MM.1S (cell line): ENCODE data around the gene RCAN1.

Experiments
- EZH2 ChIP-seq: fragments of 300-600 bp; sonication (generic); optimal IDR thresholded peaks from 2 replicates; pipeline ENCODE3; 2017; ENCODE audit warnings: low read depth, mild to moderate bottlenecking, antibody characterized with exemption, low read length, mixed read lengths
- TF ChIP-seq, protein P1 (sequence below): fragments of 300-600 bp; sonication (generic); IDR thresholded peaks from 2 replicates; pipeline ENCODE4 v1.5.1; 2016; ENCODE audit warnings: antibody characterized with exemption, low read length, mixed read lengths

DNA sequence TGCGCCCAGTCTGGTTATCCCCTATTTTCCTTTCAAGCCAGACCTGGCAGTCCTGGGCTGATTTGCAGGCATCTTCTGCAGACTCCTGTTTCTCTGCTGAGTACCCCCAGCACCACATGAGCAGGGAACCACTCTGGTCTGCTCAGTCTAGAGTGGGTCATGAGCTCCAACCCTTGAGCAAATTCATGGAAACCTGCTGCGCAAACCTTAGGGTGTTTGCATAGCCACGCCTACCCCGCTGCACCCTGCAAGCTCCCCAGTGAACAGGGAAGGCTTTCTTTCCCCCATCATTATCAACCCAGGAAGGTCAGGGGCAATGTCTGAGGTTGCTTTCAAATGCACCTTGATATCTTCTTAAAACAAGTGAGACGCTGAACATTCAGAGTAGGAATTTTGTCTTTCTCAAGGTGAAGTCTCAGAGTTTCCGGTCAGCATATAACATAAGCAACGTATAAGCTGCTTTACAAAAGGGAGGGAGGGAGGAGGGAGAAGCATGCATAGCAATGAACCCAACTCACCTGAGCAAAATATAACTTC, 91.8 kb downstream of the RCAN1 start:
- no peak for TF ChIP-seq EZH2
- TF ChIP-seq, protein P1, sequence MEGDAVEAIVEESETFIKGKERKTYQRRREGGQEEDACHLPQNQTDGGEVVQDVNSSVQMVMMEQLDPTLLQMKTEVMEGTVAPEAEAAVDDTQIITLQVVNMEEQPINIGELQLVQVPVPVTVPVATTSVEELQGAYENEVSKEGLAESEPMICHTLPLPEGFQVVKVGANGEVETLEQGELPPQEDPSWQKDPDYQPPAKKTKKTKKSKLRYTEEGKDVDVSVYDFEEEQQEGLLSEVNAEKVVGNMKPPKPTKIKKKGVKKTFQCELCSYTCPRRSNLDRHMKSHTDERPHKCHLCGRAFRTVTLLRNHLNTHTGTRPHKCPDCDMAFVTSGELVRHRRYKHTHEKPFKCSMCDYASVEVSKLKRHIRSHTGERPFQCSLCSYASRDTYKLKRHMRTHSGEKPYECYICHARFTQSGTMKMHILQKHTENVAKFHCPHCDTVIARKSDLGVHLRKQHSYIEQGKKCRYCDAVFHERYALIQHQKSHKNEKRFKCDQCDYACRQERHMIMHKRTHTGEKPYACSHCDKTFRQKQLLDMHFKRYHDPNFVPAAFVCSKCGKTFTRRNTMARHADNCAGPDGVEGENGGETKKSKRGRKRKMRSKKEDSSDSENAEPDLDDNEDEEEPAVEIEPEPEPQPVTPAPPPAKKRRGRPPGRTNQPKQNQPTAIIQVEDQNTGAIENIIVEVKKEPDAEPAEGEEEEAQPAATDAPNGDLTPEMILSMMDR: no peak
